DMS153 treated with DMSO at 0.1 percent for 48 hours (cell line): ENCODE measurements around the gene NUDT13.

ENCODE experiments used
- DNase-seq: peaks from one replicate; lab custom pipeline; 2025; ENCODE audit not compliant: unreplicated experiment; lab: John Stamatoyannopoulos, UW

Gene NUDT13

GRCh38 chr10:73161079-73161478 lies 50.8 kb downstream of the NUDT13 start:
- no peak for DNase-seq

GRCh38 chr10:73161662-73162061 lies 51.4 kb downstream of the NUDT13 start:
- DNase-seq: no peak

- no peak for DNase-seq
These were observed 52.8 kb downstream of the NUDT13 start for GRCh38 chr10:73163096-73163495.

GRCh38 chr10:73166972-73167371 lies 56.7 kb downstream of the NUDT13 start:
- no peak for DNase-seq

- DNase-seq: no peak
These were observed 57.2 kb downstream of the NUDT13 start for GRCh38 chr10:73167458-73167782.

- peak; percentile 65 for DNase-seq
These were observed 57.7 kb downstream of the NUDT13 start, which contains the start of the genes ECD and FAM149B1 for GRCh38 chr10:73167783-73168464. ECD (minus strand) TSS chr10:73168008; CDS start chr10:73163937, 4,071 bp downstream. FAM149B1 (plus strand) TSS chr10:73168119; CDS start chr10:73168340, 221 bp downstream.

GRCh38 chr10:73168465-73168803 lies 58.2 kb downstream of the NUDT13 start:
- no peak for DNase-seq

GRCh38 chr10:73169320-73169719 lies 59.1 kb downstream of the NUDT13 start:
- no peak for DNase-seq

- DNase-seq: no peak
These were observed 62.6 kb downstream of the NUDT13 start for GRCh38 chr10:73172867-73173266.

- DNase-seq: no peak
These were observed 64.1 kb downstream of the NUDT13 start for GRCh38 chr10:73174148-73174925.
